Kidney (tissue), 14 donors: ENCODE data around the gene CST3. TPM values are rescaled to one million over a fixed set of nuclear protein-coding genes. Genes with fewer than 3 reads are reported as not detected.

Experiments
- DNase-seq, 5 donors: peaks; one replicate each; pipeline ENCODE4 v3.0.0-alpha.2; 2013 to 2020
- FAIRE-seq: peaks from 2 replicates; lab custom pipeline; 2012; peaks lifted over from hg19 to GRCh38; lab: Jason Lieb, UNC
- H3K27ac ChIP-seq, 2 donors: one replicate each; pipeline ENCODE4 v1.7.0; 2013; ENCODE audit warnings: low read depth in 2 of 2, low read length in 2 of 2, inconsistent platforms in 1 of 2
- H3K27me3 ChIP-seq: one replicate; pipeline ENCODE4 v1.7.1; 2013; ENCODE audit warnings: low read length, inconsistent platforms; ENCODE audit not compliant: control insufficient read depth, insufficient read depth
- H3K36me3 ChIP-seq, 3 donors: one replicate each; pipeline versions ENCODE4 v1.7.0 to v1.7.1; 2013; ENCODE audit warnings: low read length in 3 of 3, control low read depth in 1 of 3, inconsistent platforms in 1 of 3; ENCODE audit not compliant: insufficient read depth in 3 of 3, control insufficient read depth in 2 of 3
- H3K4me1 ChIP-seq, 3 donors: one replicate each; pipeline versions ENCODE4 v1.7.0 to v1.7.1; 2013; ENCODE audit warnings: low read length in 3 of 3, inconsistent platforms in 1 of 3, low read depth in 1 of 3; ENCODE audit not compliant: control insufficient read depth in 2 of 3, insufficient read depth in 2 of 3
- H3K4me3 ChIP-seq, 3 donors: one replicate each; pipeline versions ENCODE4 v1.7.0 to v1.8.1; 2013; ENCODE audit warnings: low read length in 3 of 3, control low read depth in 1 of 3, inconsistent platforms in 1 of 3
- H3K9ac ChIP-seq, 3 donors: one replicate each; pipeline versions ENCODE4 v1.7.0 to v1.7.1; 2013; ENCODE audit warnings: low read length in 3 of 3, control low read depth in 1 of 3, inconsistent platforms in 1 of 3
- H3K9me3 ChIP-seq, 3 donors: one replicate each; pipeline versions ENCODE4 v1.7.0 to v1.7.1; 2013; ENCODE audit warnings: low read length in 3 of 3, control low read depth in 1 of 3, inconsistent platforms in 1 of 3; ENCODE audit not compliant: control insufficient read depth in 2 of 3, insufficient read depth in 1 of 3
- intact Hi-C: fragments of 100-400 bp; cut with DNase I; formaldehyde crosslinking; loops from one replicate; pipeline ENCODE4 v1.11.1; 2022
- polyA plus RNA-seq: library from polyadenylated mRNA; stranded (reverse); fragments of 350-450 nt; fragmentation: Illumina TruSeq; extraction: RNeasy Lipid Tissue Mini Kit (QIAGEN cat#74804); gene quantifications from one replicate; pipeline ENCODE4 v1.2.3, GENCODE V29; 2014; ENCODE audit warnings: low read depth, low replicate concordance; ENCODE audit not compliant: insufficient read depth
- total RNA-seq: library from RNA; stranded (reverse); fragmentation: NEBNext Ultra II Directional; extraction: Animal tissue kit (Norgen Biotek cat#: 25700); gene quantifications from one replicate; pipeline ENCODE4 v1.2.1, GENCODE V29; 2021
- TF ChIP-seq, protein P1 (sequence below): IDR thresholded peaks from 3 replicates; pipeline ENCODE4 v1.5.1; 2012; ENCODE audit warnings: mild to moderate bottlenecking, moderate library complexity, borderline replicate concordance; ENCODE audit not compliant: insufficient read depth; ENCODE audit errors: extremely low read depth
- donor health status: control.
- donor health status: control.
- donor health status: control.
- donor health status: control.
- donor health status: control.
- donor health status: DM: yes; HTN: yes; CAD: no.
- donor health status: Normal renal cell carcinoma (clear cell type).

CST3 gene
- total and polyA plus RNA-seq, 2 donors from 2014 or later = 852 to 942 TPM

DNA sequence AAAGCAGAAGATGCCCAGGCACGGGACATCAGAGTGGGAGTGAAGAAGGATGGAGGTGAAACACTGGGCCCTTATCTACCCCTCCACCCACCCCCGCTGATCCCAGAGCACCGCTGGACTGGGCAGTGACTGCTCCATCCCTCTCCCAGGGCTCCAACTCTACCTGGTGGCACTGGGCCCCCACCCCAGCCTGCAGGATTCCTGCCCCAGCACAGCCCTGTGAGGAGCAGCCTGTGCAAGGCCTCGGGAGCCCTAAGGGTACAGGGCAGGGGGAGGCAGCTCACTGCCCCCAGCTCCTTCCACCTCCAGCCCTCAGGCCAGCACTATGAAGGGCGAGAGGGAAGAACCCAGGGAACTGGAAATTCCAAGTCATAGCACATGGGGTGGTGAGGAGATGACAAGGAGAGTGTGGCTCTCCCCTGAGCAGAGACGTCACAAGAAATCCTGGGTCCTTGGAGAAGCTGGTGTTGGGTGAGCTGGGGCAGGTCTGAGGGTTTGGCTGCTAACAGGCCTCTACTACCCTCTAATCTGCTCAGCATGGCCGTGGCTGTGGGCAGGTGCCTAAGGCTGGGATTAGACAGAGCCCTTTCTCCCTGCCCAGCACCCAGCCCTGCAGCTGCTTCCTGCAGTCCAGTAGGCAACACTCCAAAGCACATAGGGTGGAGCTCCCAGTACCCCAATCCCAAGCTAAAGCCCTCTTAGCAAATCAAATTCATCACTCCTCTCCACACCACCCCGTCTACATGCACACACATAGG, 3.5 kb downstream of the CST3 start:
- Histone ChIP-seq H3K9me3 (no peaks in the 10 kb centered on the region), H3K9ac (no peak overlapping the region), H3K27me3 (no peaks in the 10 kb centered on the region), H3K4me3 (no peak overlapping the region), H3K27ac (no peak overlapping the region), H3K4me1 (peaks cover 2 to 23% (median 17%) of the 10 kb centered on the region in 3 donors), H3K36me3 (peaks cover 4 to 15% (median 4%) of the 10 kb centered on the region in 3 donors)
- no peak for DNase-seq
- intact Hi-C loops = no loop called here
- no peak for FAIRE-seq
- TF ChIP-seq, protein P1, sequence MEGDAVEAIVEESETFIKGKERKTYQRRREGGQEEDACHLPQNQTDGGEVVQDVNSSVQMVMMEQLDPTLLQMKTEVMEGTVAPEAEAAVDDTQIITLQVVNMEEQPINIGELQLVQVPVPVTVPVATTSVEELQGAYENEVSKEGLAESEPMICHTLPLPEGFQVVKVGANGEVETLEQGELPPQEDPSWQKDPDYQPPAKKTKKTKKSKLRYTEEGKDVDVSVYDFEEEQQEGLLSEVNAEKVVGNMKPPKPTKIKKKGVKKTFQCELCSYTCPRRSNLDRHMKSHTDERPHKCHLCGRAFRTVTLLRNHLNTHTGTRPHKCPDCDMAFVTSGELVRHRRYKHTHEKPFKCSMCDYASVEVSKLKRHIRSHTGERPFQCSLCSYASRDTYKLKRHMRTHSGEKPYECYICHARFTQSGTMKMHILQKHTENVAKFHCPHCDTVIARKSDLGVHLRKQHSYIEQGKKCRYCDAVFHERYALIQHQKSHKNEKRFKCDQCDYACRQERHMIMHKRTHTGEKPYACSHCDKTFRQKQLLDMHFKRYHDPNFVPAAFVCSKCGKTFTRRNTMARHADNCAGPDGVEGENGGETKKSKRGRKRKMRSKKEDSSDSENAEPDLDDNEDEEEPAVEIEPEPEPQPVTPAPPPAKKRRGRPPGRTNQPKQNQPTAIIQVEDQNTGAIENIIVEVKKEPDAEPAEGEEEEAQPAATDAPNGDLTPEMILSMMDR = no peak

DNA sequence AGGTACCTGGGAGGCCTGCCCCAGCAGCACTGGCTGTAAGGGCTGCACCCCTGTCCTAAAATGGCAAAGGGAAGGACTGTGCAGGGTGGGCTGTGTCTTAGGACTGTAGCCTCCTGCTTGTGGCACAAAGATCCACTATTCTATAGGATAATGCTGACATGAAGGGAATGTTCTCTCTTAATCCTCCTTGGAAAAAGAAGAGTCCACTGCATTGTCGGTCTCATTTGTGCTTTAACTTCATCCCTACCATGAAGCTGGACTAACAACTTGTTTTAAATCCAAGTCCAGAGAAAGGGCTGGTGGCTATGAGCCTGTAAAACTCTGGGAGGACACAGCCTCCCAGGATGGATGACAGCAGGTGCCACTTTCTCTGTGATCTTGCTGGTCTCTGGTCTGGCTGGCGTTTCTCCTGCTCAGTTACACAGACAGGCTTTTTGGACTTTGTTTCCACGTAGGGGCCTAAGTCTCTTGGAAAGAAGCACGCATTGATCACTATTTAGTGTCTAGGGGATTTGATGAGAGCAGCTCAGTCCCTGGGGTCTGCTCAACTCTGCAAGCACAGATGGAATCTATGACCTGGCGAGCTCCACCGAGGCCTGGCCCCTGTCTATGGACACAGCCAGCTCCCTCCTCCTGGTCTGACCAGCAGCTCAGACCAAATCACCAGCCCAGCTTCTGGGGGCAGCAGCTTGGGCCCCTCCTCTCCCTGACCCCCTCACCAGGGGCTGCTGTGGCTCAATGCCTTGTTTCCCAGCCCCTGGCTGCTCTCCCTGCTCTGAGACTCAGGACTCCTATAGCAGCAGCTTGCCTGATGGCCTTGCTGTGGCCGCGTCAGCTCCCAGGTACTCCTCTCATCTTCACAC, 4.8 kb downstream of the CST3 start:
- Histone ChIP-seq H3K27me3 (no peaks in the 10 kb centered on the region), H3K4me1 (peaks cover 2 to 23% (median 17%) of the 10 kb centered on the region in 3 donors), H3K4me3 (no peak overlapping the region), H3K36me3 (peaks cover 4 to 15% (median 4%) of the 10 kb centered on the region in 3 donors), H3K27ac (no peak overlapping the region), H3K9me3 (no peaks in the 10 kb centered on the region), H3K9ac (no peak overlapping the region)
- TF ChIP-seq, protein P1 = no peak
- intact Hi-C loops = no loop called here
- DNase-seq (no peak), FAIRE-seq (no peak)

DNA sequence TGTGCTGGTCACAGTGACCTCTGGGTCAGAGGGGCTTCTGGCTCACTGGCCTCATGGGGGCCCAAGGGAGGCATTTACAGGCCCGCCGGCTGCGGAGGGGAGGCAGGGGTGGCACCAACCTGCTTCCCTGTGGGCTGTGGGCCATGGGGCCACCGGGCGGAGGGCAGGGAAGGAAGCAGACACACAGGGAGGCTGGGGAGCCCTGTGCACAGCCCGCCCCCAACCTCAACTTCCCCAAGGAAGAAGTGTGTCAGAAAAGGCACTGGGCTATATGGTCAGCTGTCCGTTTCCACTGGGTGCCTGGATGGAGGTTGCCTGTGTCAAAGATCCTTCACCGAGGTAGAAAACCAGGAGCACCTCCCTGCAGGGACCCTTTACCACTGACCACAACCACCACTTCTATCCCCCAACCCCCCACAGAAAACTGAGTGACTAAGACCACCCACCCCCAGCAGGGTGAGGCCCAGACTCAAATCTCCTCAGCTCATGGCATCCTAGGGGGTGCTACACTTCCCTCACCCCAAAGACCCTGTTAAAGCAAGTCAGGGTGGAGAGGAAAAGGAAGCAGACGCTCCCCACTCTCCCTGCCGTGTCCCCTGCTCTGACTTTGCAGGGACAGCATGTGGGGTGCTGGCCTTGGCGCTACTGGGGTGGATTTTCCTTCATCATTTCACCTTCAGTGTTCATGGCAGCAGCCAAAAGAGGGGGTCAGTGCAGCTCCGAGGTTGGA, 5.6 kb downstream of the CST3 start:
- Histone ChIP-seq H3K9ac (no peak overlapping the region), H3K27me3 (no peaks in the 10 kb centered on the region), H3K9me3 (no peaks in the 10 kb centered on the region), H3K4me1 (peaks cover 2 to 23% (median 17%) of the 10 kb centered on the region in 3 donors), H3K27ac (no peak overlapping the region), H3K4me3 (no peak overlapping the region), H3K36me3 (peaks cover 4 to 15% (median 4%) of the 10 kb centered on the region in 3 donors)
- no peak for DNase-seq
- intact Hi-C loops = no loop called here
- TF ChIP-seq, protein P1 = no peak
- no peak for FAIRE-seq
